HL-60 (cell line): Measurements from ENCODE around the gene PHIP.

Experiments used
- GABPA ChIP-seq: IDR thresholded peaks from 2 replicates; pipeline ENCODE4 v1.6.1; 2012; ENCODE audit warnings: low read depth
- POLR2AphosphoS5 ChIP-seq: IDR thresholded peaks from 2 replicates; pipeline ENCODE4 v1.6.1; 2012; ENCODE audit warnings: low read depth
- SPI1 ChIP-seq: IDR thresholded peaks from 2 replicates; pipeline ENCODE4 v1.6.1; 2012; ENCODE audit warnings: low read depth, mild to moderate bottlenecking, borderline replicate concordance
- TF ChIP-seq, protein P1 (sequence below): IDR thresholded peaks from one replicate; pipeline ENCODE4 v1.5.1; 2011; ENCODE audit warnings: low read length, control low read depth, inconsistent platforms; ENCODE audit not compliant: insufficient read depth
- TF ChIP-seq, protein P2 (sequence below): IDR thresholded peaks from 2 replicates; pipeline ENCODE4 v1.6.1; 2012; ENCODE audit warnings: low read depth; ENCODE audit not compliant: insufficient replicate concordance

DNA sequence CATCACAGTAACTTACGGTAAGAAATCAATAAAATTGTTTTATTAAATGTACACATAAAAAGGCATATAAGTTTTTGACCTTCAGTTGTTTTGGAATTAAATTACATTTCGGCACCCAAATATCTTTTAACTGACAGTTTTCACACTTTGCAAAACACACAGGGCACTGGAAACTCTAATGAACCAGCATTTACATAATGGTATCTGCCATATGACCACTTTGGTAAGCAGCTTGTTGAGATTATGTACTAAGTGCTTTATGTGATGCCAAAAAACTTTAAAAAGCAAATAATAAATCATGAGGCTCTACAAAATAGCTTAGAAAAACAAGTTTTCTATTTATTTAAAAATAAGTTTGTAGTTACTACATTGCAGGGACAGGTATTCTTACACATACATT, 142.5 kb downstream of the PHIP start:
- TF ChIP-seq, protein P1, sequence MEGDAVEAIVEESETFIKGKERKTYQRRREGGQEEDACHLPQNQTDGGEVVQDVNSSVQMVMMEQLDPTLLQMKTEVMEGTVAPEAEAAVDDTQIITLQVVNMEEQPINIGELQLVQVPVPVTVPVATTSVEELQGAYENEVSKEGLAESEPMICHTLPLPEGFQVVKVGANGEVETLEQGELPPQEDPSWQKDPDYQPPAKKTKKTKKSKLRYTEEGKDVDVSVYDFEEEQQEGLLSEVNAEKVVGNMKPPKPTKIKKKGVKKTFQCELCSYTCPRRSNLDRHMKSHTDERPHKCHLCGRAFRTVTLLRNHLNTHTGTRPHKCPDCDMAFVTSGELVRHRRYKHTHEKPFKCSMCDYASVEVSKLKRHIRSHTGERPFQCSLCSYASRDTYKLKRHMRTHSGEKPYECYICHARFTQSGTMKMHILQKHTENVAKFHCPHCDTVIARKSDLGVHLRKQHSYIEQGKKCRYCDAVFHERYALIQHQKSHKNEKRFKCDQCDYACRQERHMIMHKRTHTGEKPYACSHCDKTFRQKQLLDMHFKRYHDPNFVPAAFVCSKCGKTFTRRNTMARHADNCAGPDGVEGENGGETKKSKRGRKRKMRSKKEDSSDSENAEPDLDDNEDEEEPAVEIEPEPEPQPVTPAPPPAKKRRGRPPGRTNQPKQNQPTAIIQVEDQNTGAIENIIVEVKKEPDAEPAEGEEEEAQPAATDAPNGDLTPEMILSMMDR: no peak
- TF ChIP-seq GABPA (no peak), POLR2AphosphoS5 (no peak), SPI1 (no peak)
- TF ChIP-seq, protein P2, sequence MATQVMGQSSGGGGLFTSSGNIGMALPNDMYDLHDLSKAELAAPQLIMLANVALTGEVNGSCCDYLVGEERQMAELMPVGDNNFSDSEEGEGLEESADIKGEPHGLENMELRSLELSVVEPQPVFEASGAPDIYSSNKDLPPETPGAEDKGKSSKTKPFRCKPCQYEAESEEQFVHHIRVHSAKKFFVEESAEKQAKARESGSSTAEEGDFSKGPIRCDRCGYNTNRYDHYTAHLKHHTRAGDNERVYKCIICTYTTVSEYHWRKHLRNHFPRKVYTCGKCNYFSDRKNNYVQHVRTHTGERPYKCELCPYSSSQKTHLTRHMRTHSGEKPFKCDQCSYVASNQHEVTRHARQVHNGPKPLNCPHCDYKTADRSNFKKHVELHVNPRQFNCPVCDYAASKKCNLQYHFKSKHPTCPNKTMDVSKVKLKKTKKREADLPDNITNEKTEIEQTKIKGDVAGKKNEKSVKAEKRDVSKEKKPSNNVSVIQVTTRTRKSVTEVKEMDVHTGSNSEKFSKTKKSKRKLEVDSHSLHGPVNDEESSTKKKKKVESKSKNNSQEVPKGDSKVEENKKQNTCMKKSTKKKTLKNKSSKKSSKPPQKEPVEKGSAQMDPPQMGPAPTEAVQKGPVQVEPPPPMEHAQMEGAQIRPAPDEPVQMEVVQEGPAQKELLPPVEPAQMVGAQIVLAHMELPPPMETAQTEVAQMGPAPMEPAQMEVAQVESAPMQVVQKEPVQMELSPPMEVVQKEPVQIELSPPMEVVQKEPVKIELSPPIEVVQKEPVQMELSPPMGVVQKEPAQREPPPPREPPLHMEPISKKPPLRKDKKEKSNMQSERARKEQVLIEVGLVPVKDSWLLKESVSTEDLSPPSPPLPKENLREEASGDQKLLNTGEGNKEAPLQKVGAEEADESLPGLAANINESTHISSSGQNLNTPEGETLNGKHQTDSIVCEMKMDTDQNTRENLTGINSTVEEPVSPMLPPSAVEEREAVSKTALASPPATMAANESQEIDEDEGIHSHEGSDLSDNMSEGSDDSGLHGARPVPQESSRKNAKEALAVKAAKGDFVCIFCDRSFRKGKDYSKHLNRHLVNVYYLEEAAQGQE: no peak
